Hepatocyte (in vitro differentiated cells): ENCODE measurements around the gene DENND6B. TPM values are rescaled to one million over a fixed set of nuclear protein-coding genes. Genes with fewer than 3 reads are reported as not detected.
"Not testable (repeated sequence)": the region's sequence is repeated elsewhere in the genome, so short reads cannot be mapped to it uniquely, and the experiment has no call there.

ENCODE experiments used
- DNase-seq: peaks from one replicate; pipeline ENCODE4 v3.0.0-alpha.2; 2016; ENCODE audit warnings: low spot score
- H2AFZ ChIP-seq: fragments of 200-600 bp; sonication (generic); 2 replicates; pipeline ENCODE4 v1.6.0; 2016; ENCODE audit warnings: antibody characterized with exemption, mild to moderate bottlenecking
- H3K27ac ChIP-seq: fragments of 200-600 bp; sonication (generic); 2 replicates; pipeline ENCODE4 v1.5.1; 2016; ENCODE audit warnings: mild to moderate bottlenecking
- H3K27me3 ChIP-seq: fragments of 200-600 bp; sonication (generic); 2 replicates; pipeline ENCODE4 v1.6.1; 2016
- H3K36me3 ChIP-seq: fragments of 200-600 bp; sonication (generic); replicated peaks from 2 replicates; pipeline ENCODE4 v1.5.1; 2016; ENCODE audit warnings: low read depth; ENCODE audit not compliant: insufficient read depth
- H3K4me1 ChIP-seq: fragments of 200-600 bp; sonication (generic); 2 replicates; pipeline ENCODE4 v1.5.1; 2016; ENCODE audit warnings: mild to moderate bottlenecking, moderate library complexity; ENCODE audit not compliant: insufficient read depth
- H3K4me2 ChIP-seq: fragments of 200-600 bp; sonication (generic); 2 replicates; pipeline ENCODE4 v1.6.0; 2016
- H3K4me3 ChIP-seq: fragments of 200-600 bp; sonication (generic); 2 replicates; pipeline ENCODE4 v1.5.1; 2016; ENCODE audit warnings: mild to moderate bottlenecking
- H3K79me2 ChIP-seq: fragments of 200-600 bp; sonication (generic); 2 replicates; pipeline ENCODE4 v1.6.0; 2017; ENCODE audit warnings: mild to moderate bottlenecking
- H3K9me2 ChIP-seq: fragments of 200-600 bp; sonication (generic); replicated peaks from 2 replicates; pipeline ENCODE4 v1.6.0; 2017; ENCODE audit warnings: mild to moderate bottlenecking; ENCODE audit not compliant: insufficient read depth
- H3K9me3 ChIP-seq: fragments of 200-600 bp; sonication (generic); 2 replicates; pipeline ENCODE4 v1.5.1; 2016; ENCODE audit warnings: low read depth, mild to moderate bottlenecking
- H4K20me1 ChIP-seq: fragments of 200-600 bp; sonication (generic); 2 replicates; pipeline ENCODE4 v1.6.0; 2016; ENCODE audit warnings: mild to moderate bottlenecking; ENCODE audit not compliant: insufficient read depth, poor library complexity, severe bottlenecking
- CTCF ChIP-seq: fragments of 200-600 bp; sonication (generic); IDR thresholded peaks from 2 replicates; pipeline ENCODE4 v1.5.1; 2016; ENCODE audit warnings: antibody characterized with exemption, mild to moderate bottlenecking; ENCODE audit not compliant: poor library complexity
- EZH2 ChIP-seq: fragments of 200-600 bp; sonication (generic); IDR thresholded peaks from 2 replicates; pipeline ENCODE4 v1.6.1; 2016; ENCODE audit warnings: antibody characterized with exemption, mild to moderate bottlenecking, borderline replicate concordance
- EZH2phosphoT487 ChIP-seq: fragments of 200-600 bp; sonication (generic); IDR thresholded peaks from one replicate; pipeline ENCODE4 v1.6.1; 2018; ENCODE audit warnings: antibody characterized with exemption, mild to moderate bottlenecking, low read depth, moderate library complexity; ENCODE audit not compliant: unreplicated experiment, severe bottlenecking
- WGBS: methylation state at CpG from one replicate; pipeline ENCODE4 v1.1.6; 2016; ENCODE audit warnings: low lambda C conversion rate; ENCODE audit errors: missing lambda C conversion rate; 5-methylcytosine and 5-hydroxymethylcytosine counted together
- polyA plus RNA-seq: library from polyadenylated mRNA; unstranded; fragments of >200 nt; fragmentation: Nextera tagmentation; extraction: Ambion mirVana; gene quantifications from 2 replicates; pipeline ENCODE4 v1.2.1, GENCODE V29; 2016
- total RNA-seq: library from RNA; depleted of rRNA; stranded (reverse); fragments of >200 nt; gene quantifications from 2 replicates; pipeline ENCODE4 v1.2.3, GENCODE V29; 2014

The DENND6B gene
- total and polyA plus RNA-seq, 2 experiments from 2014 or later: 3.3 to 8.7 TPM

GRCh38 chr22:50367778-50368500 is 41.1 kb upstream of the DENND6B start:
- TF ChIP-seq CTCF: no peak
- no peak for TF ChIP-seq EZH2
- TF ChIP-seq EZH2phosphoT487: no peak

GRCh38 chr22:50363803-50364194 is 37.0 kb upstream of the DENND6B start:
- not testable (repeated sequence) for H3K4me3 ChIP-seq
- WGBS: 94% methylated on average over 11 of the region's 11 CpGs

More at GRCh38 chr22:50367778-50368500, 41.1 kb upstream of the DENND6B start:
- peaks cover 6% of the 10 kb centered on the region for H3K36me3 ChIP-seq
- H2AFZ ChIP-seq: no peak overlapping the region
- H3K27me3 ChIP-seq: no peaks in the 10 kb centered on the region
- peaks cover 79% of the 10 kb centered on the region for H3K79me2 ChIP-seq
- H3K4me2 ChIP-seq: no peak overlapping the region
- peaks cover 48% of the 10 kb centered on the region for H4K20me1 ChIP-seq
- DNase-seq: no peak
- no peaks in the 10 kb centered on the region for H3K9me3 ChIP-seq
- H3K4me3 ChIP-seq: no peak overlapping the region
- no peak overlapping the region for H3K27ac ChIP-seq
- H3K4me1 ChIP-seq: no peaks in the 10 kb centered on the region
- no peaks in the 10 kb centered on the region for H3K9me2 ChIP-seq
- WGBS: 97% methylated on average over 27 of the region's 27 CpGs

GRCh38 chr22:50363166-50363802 is 36.5 kb upstream of the DENND6B start:
- Histone ChIP-seq H3K79me2 (peaks cover 97% of the 10 kb centered on the region), H3K4me3 (no peak overlapping the region), H2AFZ (no peak overlapping the region), H3K9me2 (no peaks in the 10 kb centered on the region), H4K20me1 (peaks cover 83% of the 10 kb centered on the region), H3K27ac (no peak overlapping the region), H3K4me1 (no peaks in the 10 kb centered on the region), H3K9me3 (no peaks in the 10 kb centered on the region), H3K4me2 (no peak overlapping the region), H3K27me3 (no peaks in the 10 kb centered on the region), H3K36me3 (no peaks in the 10 kb centered on the region)
- WGBS: 96% methylated on average over 8 of the region's 8 CpGs
- TF ChIP-seq CTCF (no peak), EZH2 (no peak), EZH2phosphoT487 (no peak)
- DNase-seq: no peak

More at GRCh38 chr22:50363803-50364194, 37.0 kb upstream of the DENND6B start:
- H3K36me3 ChIP-seq, H3K4me2 ChIP-seq, H3K9me2 ChIP-seq, H2AFZ ChIP-seq, H3K9me3 ChIP-seq, DNase-seq, H3K27ac ChIP-seq, H3K27me3 ChIP-seq, H3K4me1 ChIP-seq: not testable (repeated sequence)
- Histone ChIP-seq H4K20me1 (peaks cover 83% of the 10 kb centered on the region), H3K79me2 (peaks cover 96% of the 10 kb centered on the region)

GRCh38 chr22:50361688-50362087 is 34.9 kb upstream of the DENND6B start:
- Histone ChIP-seq H3K36me3 (no peaks in the 10 kb centered on the region), H3K9me2 (no peaks in the 10 kb centered on the region), H3K4me1 (no peaks in the 10 kb centered on the region), H3K27ac (no peak overlapping the region), H3K27me3 (no peaks in the 10 kb centered on the region), H3K4me2 (no peak overlapping the region), H3K79me2 (peaks cover 98% of the 10 kb centered on the region), H3K9me3 (no peaks in the 10 kb centered on the region), H4K20me1 (peaks cover 83% of the 10 kb centered on the region), H3K4me3 (no peak overlapping the region), H2AFZ (no peak overlapping the region)
- DNase-seq: no peak
- TF ChIP-seq CTCF (no peak), EZH2phosphoT487 (no peak), EZH2 (no peak)
- 96% methylated on average over 5 of the region's 5 CpGs for WGBS
